ENCODE data around the gene CDH22.

CDH22 gene

DNA sequence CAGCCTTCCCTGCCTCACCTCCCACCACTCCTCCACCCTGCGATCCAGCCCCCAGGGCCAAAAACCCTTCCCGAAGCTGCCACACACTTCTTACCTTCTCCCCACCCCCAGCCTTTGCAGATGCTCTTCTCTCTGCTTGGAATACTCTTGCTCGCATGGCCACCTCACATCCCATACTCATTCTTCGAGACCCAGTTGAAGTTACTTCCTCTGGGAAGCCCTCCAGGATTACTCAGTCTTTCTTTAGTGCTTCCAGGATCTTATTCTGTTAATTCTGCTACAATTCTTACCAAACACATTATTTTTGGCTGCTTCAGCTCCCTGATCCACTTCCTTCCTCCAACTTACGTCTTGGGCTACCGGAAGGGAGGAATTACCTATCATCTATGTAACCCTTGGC lies 135.8 kb downstream of the CDH22 start:
- DNase-seq (ENCODE audit: low read depth in 2 of 2) = no peak

GRCh38 chr20:46171909-46172308 lies 136.4 kb downstream of the CDH22 start:
- no peak for DNase-seq (ENCODE audit: low read depth in 2 of 2)

DNA sequence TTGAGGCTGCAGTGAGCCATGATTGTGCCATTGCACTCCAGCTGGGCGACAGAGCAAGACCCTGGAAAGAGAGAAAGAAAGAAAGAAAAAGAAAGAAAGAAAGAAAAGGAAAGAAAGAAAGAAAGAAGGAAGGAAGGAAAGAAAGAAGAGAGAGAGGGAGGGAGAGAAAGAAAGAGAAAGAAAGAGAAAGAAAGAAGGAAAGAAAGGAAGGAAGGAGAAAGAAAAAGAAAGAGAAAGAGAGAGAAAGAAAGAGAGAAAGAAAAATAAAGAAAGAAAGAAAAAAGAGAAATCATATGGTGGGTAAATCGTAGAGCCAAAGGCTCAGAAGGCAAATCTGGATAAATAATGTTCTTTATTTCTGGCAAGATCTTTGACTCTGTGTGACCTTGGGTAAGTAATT lies 136.8 kb downstream of the CDH22 start:
- no peak for DNase-seq (ENCODE audit: low read depth in 2 of 2)

DNA sequence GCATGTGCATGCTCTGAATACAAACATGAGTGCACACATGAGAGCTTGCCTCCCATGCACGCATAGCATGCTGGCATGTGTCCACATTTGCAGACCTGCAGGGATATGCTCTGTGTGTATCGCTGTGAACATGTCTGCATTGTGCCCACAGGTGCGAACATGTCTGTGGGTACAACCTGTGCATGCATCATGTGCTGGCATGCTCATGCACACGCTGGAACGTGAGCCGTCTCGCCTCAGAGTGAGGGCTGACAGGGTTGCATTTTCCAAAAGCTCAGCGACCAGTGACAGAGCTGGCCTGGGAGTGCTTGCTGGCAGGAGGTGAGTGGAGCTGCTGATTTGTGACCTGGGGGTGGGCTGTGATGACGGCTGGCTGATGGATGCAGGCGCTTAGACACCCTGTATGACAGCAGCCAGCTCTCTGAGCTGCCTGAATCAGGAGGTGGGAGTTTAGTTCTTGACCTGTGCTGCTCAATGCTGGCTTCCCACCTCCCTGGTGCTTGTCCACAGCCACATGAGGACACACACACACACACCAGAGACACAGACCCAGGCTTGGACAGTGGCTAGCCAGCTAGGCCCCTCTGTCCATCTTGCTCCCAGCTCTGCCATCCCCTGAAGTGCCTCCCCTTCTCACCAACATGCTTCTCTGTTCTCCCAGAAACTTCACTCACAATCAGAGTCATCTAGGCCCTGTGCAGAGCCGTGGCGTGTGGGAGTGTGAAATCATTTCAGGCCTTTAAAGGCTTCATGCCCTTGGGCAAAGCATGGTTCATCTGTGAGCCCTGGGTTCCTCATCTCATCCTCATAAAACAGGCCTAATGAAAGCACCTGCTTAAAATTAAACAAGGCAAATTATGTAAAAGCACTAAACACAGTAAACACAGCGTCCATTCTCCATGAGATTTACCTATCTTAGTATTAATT lies 138.8 kb downstream of the CDH22 start:
- DNase-seq (ENCODE audit: low read depth in 2 of 2) = no peak

DNA sequence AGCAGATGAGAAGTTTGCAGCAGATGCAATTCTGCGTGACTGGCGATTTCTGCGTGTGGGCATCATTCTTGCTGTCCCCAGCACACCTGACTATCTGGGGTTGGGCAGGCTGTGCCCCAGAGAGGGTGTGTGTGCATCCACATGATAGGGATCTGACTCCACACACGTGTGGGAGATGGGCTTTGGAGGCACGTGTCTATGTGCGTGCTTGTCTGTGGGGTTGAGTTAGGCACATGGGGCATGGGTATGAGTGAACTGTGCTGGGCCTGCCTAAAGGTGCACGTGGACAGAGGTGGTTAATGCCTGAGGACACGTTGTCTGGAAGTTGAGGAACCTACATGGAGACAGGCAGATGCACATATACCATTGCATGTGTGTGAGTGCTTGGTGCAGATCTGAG lies 139.9 kb downstream of the CDH22 start:
- DNase-seq (ENCODE audit: low read depth in 2 of 2) = no peak

GRCh38 chr20:46167080-46167479 lies 141.2 kb downstream of the CDH22 start:
- DNase-seq (ENCODE audit: low read depth in 2 of 2) = no peak

DNA sequence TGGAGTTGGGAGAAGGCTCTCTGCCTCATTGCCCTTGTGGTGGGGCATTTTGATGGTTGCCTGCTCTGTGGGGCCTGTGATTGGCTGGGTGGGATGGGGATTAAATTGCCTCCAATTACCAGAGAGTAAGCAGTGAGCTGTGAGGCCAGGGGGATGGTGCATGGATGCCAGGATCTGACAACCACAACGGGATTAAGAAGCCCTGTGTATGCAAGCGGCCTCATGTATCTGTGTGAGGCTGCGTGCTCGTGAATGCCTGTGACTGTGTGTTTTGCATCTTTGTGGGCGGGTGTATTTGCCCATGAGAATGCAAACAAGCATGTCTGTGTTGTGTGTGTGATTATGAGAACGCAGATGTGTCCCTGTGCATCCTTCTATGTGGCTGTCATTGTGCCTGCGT lies 144.0 kb downstream of the CDH22 start:
- DNase-seq (ENCODE audit: low read depth in 2 of 2) = no peak

DNA sequence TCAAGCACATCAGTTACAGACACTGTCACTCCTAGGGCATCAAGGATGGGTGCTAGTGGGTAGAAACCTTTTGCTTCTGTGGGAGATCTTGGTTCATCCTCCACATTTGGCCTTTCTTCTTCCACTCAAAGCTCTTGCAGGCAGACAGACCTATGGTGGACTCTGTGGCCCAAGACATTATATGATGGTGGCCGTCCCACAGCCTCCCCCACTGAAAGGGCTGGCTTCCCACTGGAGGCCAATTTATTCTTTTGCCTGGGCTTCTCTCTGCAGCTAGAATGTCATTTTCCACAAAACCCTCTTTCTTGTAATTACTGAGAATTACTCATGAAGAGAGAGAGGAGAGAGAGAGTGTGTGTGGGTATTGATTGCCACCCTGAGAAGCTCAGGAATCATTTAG lies 146.4 kb downstream of the CDH22 start:
- no peak for DNase-seq (ENCODE audit: low read depth in 2 of 2)

DNA sequence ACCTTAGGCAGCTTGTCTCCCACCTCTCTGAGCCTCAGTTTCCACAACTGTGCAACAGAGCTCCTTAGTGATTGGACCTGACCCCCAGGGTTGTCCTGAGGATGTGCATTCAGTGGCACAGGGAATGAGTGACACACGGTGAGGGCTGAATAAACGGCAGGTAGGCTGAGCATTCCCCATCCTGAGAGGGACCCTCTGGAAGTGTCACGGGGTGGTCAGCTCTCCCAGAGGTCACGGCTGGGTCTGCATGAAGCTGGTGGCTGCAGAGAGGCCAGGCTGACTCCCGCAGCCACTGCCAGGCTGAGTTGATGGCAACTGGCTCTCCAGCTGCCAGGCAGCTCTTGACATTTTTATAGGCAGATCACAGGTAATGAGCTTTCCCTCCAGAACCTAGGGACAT lies 147.6 kb downstream of the CDH22 start:
- no peak for DNase-seq (ENCODE audit: low read depth in 2 of 2)

- DNase-seq (ENCODE audit: low read depth in 2 of 2) = no peak
These were observed 149.0 kb downstream of the CDH22 start for GRCh38 chr20:46159101-46159897.

DNA sequence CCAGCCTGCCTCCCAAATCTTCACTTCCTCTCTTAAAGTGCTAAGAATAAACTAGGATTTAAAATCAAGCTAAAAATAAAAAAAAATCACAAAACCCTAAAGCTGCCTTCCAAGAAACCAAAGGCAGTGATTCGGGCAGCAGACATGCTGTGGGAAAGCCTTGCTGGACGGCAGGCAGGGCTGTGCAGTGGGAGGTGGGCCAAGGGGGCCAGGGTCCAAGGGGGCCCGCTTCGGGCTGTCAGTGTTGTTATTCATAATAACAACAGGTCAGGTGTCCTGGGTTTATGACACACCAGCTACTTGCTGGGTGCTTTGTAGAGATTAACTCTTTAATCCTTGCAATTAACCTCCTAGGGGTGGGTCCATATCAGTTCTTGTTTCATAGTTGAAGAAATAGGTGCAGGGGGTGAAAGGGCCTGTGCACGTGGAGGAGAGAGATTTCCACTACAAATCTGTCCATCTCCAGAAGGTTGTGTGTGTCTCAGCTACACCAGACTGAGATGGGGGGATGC lies 149.8 kb downstream of the CDH22 start:
- DNase-seq (ENCODE audit: low read depth in 2 of 2) = no peak

GRCh38 chr20:46157625-46158024 lies 150.7 kb downstream of the CDH22 start:
- no peak for DNase-seq (ENCODE audit: low read depth in 2 of 2)

DNA sequence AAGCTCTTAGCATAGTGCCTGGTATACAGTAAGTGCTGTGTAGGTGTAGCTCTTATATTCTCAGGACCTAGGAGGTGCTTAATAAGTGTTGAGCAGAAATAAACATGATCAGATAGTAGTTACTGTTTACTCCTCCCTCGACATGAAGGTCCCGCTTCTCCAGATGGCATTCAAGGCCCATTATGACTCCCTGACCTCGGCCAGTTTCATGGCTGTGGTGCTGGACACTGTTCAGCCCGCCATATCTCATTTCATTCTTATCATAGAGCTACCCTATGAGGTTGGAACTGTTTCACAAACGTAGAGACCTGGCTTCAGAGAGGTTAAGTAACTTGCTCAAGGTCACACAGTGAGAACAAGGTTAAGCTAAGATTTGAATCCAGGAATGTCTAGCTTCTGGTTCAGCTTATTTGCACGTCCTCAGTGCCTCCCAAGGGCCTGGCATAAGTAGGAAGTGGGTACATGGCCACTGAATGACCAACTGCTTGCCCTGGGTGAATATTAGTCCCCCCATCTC lies 151.2 kb downstream of the CDH22 start:
- DNase-seq (ENCODE audit: low read depth in 2 of 2) = no peak

GRCh38 chr20:46156065-46156464 lies 152.2 kb downstream of the CDH22 start:
- no peak for DNase-seq (ENCODE audit: low read depth in 2 of 2)

GRCh38 chr20:46154796-46155195 lies 153.5 kb downstream of the CDH22 start:
- DNase-seq (ENCODE audit: low read depth in 2 of 2) = no peak

GRCh38 chr20:46154305-46154704 lies 154.0 kb downstream of the CDH22 start:
- DNase-seq (ENCODE audit: low read depth in 2 of 2) = no peak

- no peak for DNase-seq (ENCODE audit: low read depth in 2 of 2)
These were observed 155.3 kb downstream of the CDH22 start for GRCh38 chr20:46152824-46153586.

DNA sequence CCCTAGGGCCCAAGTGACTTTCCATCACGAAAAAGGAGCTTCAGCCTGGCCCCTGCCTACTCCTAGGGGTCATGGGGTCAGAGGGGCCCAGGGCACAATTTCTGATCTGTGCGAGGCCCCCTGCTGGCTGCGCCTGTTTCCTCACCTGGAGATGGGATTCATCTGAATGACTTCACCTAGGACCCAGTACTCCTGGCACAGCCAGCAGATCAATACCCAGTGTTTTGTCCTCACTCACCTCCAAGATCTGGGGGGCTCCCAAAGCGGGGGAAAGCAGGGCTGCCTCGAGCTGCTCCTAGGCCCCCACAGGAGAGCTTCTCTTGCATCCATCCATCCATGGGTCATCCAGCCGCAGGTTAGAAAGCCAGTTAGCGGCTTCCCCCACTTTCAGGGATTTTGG lies 156.4 kb downstream of the CDH22 start:
- DNase-seq (ENCODE audit: low read depth in 2 of 2) = no peak

DNA sequence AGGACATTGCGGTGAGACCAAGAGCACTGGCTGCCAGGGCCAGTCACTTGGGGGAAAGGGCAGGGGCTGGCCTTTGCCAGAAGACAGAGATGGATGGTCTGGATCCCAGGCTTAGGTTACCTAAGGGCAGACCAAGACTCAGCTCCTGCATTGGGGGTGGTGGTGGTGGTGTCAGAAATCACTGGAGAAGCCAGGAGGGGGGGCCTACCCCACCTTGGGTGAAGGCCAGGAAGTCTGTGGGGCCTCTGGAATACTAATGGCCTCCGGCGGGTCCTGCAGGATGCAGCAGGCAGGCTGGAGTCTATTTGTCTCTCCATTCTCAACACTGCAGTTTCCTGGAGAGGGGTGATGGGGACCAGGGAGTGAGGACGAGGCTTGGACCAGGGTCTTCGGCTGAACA lies 157.4 kb downstream of the CDH22 start:
- DNase-seq (ENCODE audit: low read depth in 2 of 2) = no peak

DNA sequence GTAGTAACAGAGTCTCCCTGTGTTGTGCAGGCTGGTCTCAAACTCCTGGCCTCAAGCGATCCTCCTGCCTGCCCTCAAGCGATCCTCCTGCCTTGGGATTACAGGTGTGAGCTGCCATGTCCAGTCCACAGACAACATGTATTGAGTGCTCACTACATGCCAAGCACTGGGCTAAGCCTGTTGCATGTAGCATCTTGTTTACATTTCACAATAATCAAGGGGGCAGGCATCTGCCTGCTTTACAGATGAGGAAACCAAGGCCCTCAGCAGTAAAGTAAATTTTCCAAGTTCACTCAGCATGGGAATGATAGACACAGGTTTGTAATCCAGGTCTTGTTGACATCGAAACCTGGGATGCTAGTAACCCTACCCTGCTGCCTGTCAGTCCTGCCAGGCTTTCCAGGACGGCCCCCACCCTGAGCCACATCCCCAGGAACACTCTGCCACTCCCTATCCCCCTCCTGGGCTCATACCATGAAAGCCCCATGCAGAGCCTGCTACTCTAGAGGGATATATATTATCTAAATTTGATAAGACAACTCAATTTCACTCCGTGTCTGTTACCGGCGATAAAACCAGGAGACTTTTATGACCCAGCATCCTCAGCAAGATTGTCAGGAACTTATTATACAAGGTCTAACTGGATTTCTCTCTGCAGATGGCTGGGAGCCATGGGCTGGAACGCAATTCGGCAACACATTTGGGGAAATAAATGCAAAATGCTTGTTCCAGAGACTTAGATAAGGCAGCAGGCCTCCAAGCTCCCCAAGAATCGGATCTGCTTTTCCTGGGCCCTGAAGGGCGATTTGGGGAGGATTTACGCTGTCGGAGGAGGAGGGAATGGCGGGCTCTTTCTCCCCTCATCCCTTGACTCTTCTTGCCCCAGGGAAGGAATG lies 159.7 kb downstream of the CDH22 start:
- no peak for DNase-seq (ENCODE audit: low read depth in 2 of 2)

DNA sequence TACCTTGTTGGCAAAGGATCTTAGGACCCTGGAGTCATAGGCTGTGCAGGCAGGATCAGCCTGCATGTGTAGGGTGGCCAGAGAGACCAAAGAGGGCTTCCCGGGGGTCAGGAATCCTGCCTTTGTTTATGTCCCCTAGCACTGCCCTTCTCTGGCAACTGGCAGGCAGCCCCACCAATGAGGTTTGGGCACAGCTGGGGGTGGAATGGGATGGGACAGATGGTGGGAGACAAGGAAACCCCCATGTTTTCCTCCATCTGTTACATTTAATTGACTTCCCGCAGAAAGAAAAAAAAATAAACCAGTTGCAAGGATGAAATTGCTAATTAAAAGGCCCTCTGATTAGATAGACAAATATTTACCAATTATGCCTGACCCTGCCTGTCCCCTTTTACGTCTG lies 162.6 kb downstream of the CDH22 start:
- no peak for DNase-seq (ENCODE audit: low read depth in 2 of 2)
